NCI-H748 treated with DMSO at 0.1 percent for 48 hours (cell line): ENCODE measurements around the gene SLC45A1.
A peak's percentile ranks its signal among the peaks of the same experiment; 100 is the strongest.

Experiments
- DNase-seq: peaks from one replicate; lab custom pipeline; 2025; lab: John Stamatoyannopoulos, UW

Gene SLC45A1

GRCh38 chr1:8311068-8311718 lies 6.7 kb upstream of the SLC45A1 start:
- no peak for DNase-seq

- DNase-seq = no peak
These were observed 5.4 kb upstream of the SLC45A1 start for GRCh38 chr1:8312235-8313218.

GRCh38 chr1:8313231-8313630 lies 4.7 kb upstream of the SLC45A1 start:
- DNase-seq = no peak

GRCh38 chr1:8314346-8315280 lies 3.3 kb upstream of the SLC45A1 start:
- DNase-seq = peak; percentile 24

- DNase-seq = no peak
These were observed 2.1 kb upstream of the SLC45A1 start for GRCh38 chr1:8315573-8316475.

- DNase-seq = peak; percentile 6
These were observed 522 bp downstream of the SLC45A1 start for GRCh38 chr1:8318436-8318835.

- no peak for DNase-seq
These were observed 3.7 kb downstream of the SLC45A1 start for GRCh38 chr1:8321612-8322011.

- DNase-seq = no peak
These were observed 5.8 kb downstream of the SLC45A1 start for GRCh38 chr1:8323706-8324105.

- no peak for DNase-seq
These were observed 6.4 kb downstream of the SLC45A1 start for GRCh38 chr1:8324176-8324810.

GRCh38 chr1:8325771-8326170 lies 7.9 kb downstream of the SLC45A1 start:
- no peak for DNase-seq

- DNase-seq = no peak
These were observed 8.4 kb downstream of the SLC45A1 start for GRCh38 chr1:8326265-8326664.

- no peak for DNase-seq
These were observed 10.4 kb downstream of the SLC45A1 start for GRCh38 chr1:8328271-8328670.

- no peak for DNase-seq
These were observed 11.5 kb downstream of the SLC45A1 start for GRCh38 chr1:8329439-8329838.

- DNase-seq = no peak
These were observed 11.9 kb downstream of the SLC45A1 start for GRCh38 chr1:8329858-8330257.

- no peak for DNase-seq
These were observed 12.6 kb downstream of the SLC45A1 start for GRCh38 chr1:8330271-8331125.

- DNase-seq = no peak
These were observed 14.9 kb downstream of the SLC45A1 start for GRCh38 chr1:8332806-8333205.

- DNase-seq = no peak
These were observed 15.5 kb downstream of the SLC45A1 start for GRCh38 chr1:8333246-8333987.

GRCh38 chr1:8334106-8334851 lies 16.4 kb downstream of the SLC45A1 start:
- DNase-seq = no peak
